HG03280 (cell line): ENCODE data around the gene RSF1.
"Not testable (repeated sequence)": the region's sequence is repeated elsewhere in the genome, so short reads cannot be mapped to it uniquely, and the experiment has no call there.

Experiments used
- ATAC-seq: cut with Tn5 transposase; IDR thresholded peaks from one replicate; pipeline ENCODE4 v1.9.1; 2021; ENCODE audit warnings: mild to moderate bottlenecking, moderate library complexity; ENCODE audit not compliant: unreplicated experiment

The RSF1 gene

GRCh38 chr11:77633926-77634325 is 186.6 kb downstream of the RSF1 start:
- ATAC-seq, result not testable (repeated sequence)

- ATAC-seq, result no peak
These were observed 190.3 kb downstream of the RSF1 start for GRCh38 chr11:77630157-77630710.

DNA sequence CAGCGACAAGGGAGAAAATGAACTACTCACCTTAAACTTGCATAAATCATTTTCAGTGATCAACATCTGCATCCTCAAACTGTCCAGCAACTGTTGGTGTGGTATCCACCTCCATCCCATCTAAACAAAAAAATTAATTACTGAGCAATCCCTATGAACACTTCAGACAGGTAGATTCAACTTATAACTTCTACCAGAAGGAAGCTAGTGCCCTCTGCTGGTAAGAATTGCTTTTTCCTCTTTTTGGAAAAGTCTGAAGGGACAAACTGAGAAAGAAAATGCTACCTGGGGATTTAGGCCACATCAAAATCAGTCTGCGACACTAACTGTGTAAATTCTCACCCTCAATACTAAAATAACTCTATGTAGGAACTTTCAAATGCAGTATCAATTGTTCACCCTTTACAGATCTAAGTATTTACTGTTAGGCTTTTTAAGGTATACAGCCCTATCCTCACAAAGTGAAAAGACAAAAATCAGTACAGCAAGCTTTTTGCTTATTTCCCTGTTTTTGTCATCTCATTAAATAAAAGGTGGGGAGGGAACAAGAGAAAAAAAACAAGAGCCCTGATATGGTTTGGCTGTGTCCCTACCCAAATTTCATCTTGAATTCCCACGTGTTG is 200.8 kb downstream of the RSF1 start:
- ATAC-seq, result no peak

DNA sequence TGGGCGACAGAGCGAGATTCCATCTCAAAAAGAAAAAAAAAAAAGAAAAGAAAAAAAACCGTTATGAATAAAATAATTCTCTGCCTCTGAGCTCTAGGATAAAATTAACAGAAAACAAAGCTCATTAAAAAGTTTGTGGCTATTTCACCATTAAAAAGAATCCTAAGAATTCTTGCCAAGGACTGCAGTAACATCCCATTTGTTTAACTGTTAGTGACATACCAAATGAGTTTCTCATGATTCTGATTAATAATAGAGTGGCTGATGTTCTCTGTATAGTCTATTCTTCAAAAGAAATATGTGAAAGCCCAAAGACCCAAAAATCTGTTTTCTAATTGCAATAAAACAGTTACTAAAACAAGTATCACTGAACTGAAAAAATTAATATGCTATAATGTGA is 202.6 kb downstream of the RSF1 start:
- no peak for ATAC-seq

DNA sequence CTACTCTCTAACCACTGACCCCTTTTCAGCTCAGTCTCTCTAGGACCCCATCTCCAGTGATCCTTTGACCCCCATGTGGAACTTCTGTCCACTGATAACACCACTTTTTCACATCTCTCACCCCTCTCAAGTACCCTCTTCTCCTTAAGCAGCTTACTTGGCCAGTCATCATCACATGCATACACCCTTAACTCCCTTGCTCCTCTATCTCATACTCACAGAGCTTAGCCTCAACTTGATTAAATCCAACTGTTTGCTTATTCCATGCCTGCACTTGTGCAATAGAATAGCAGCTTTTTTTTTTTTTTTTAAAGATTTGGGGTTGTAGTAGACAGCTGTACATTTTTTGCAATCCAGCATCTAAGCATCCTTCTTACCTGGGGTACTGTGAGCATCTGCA is 208.6 kb downstream of the RSF1 start:
- no peak for ATAC-seq
